HG02970 (cell line): Measurements from ENCODE around the gene COG8.

Source experiments
- ATAC-seq: cut with Tn5 transposase; IDR thresholded peaks from one replicate; pipeline ENCODE4 v1.9.1; 2021; ENCODE audit warnings: mild to moderate bottlenecking, moderate library complexity, moderate number of reproducible peaks; ENCODE audit not compliant: unreplicated experiment, low FRiP score

Gene COG8

DNA sequence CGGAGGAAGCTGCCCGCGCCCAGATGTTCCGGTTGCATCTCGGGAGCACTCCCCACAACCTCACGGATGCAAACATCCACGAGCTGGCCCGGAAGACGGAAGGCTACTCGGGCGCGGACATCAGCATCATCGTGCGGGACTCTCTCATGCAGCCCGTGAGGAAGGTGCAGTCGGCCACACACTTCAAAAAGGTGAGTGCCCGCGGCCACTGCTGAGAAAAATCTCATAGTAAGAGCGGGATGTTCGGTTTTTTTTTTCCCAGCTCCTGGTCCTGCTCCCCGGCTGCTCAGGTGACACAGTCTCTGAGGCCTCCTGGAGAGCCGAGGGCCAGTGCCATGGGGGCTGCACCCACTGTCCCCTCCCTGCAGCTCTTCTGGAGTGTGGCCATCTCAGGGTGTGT lies 18.3 kb downstream of the COG8 start:
- ATAC-seq, result no peak

DNA sequence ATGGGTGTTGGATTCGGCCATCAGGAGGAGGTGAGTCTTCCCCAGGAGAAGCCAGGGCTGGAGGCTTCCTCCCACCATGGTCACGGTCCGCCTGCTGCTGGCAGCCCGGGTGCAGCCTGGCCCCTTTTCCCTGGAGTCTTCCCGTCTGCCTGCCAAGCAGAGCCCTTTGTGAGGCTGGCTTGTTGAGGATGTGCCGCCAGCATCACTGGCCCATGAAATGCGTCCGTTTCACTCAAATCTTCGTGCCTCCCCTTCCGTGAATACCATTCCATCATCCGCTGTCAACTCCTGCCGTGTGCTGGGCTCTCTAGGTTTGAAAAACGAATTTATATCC lies 18.7 kb downstream of the COG8 start:
- ATAC-seq, result no peak

DNA sequence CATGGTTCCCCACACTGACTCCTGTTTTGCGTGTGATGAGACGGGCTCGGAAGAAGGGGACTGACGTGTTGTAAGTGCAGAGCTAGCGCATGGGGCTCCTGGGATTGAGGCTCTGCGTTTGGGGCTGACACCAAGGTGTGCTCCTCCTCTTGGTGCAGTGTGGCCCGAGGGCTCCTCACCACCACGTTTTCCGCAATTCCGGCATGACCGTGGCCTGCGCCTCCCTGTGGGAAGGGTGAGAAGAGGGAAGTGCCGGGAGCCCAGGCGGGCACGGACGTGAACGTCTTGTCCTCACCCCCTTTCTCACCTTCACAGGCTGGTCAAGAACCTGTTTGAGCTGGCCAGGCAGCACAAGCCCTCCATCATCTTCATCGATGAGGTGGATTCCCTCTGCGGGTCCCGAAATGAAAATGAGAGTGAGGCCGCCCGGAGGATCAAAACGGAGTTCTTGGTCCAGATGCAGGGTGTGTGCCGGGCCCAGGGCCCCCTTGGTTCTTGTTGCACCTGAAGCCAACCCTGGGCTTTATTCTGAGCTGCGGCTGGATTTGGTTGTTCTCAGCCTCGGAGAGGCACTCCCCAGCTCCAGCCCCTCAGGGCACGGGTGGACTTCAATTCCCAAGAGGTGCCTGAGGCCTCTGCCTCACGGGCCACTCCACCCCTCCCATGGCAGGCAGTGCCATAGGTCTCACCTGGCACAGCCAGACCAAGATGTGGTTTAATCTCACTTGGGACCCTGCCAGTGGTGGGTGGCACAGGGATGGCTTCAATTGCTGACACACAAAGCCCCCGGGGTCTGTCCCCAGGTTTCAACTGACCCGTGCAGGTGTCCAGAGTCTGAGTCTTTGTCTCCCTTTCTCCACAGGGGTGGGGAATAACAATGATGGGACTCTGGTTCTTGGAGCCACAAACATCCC lies 19.3 kb downstream of the COG8 start:
- ATAC-seq, result no peak

DNA sequence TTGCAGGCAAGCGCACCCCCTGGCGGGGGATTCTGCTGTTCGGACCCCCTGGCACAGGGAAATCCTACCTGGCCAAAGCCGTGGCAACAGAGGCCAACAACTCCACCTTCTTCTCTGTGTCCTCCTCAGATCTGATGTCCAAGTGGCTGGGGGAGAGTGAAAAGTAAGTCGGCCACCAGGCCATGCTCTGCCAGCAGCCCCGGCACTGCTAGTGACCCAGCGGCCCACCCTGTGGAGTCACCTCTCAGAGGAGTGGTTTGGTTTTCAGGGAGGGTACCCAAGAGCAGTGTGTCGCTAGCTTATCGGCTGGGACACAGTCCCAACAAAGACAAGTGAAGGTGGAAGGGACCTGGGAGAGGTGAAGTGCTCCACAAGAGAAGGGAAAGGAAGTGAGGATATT lies 20.0 kb downstream of the COG8 start:
- ATAC-seq, result no peak

DNA sequence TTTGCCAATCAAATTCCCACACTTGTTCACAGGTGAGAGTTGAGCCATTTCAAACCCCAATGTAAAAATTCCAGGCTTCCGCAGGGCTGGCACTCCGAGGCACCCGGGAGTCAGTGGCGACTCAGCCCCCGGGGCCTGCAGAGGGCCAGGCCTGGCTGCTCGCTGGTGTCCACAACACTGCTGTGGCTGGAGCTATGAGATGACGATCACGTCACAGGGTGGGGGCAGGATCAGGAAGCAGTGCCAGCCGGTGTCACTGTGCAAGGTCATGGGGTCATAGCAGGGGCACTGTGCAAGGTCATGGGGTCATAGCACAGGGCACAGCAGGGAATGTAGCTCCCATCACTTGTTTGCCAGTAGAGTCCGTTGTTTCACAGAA lies 20.5 kb downstream of the COG8 start:
- no peak for ATAC-seq

DNA sequence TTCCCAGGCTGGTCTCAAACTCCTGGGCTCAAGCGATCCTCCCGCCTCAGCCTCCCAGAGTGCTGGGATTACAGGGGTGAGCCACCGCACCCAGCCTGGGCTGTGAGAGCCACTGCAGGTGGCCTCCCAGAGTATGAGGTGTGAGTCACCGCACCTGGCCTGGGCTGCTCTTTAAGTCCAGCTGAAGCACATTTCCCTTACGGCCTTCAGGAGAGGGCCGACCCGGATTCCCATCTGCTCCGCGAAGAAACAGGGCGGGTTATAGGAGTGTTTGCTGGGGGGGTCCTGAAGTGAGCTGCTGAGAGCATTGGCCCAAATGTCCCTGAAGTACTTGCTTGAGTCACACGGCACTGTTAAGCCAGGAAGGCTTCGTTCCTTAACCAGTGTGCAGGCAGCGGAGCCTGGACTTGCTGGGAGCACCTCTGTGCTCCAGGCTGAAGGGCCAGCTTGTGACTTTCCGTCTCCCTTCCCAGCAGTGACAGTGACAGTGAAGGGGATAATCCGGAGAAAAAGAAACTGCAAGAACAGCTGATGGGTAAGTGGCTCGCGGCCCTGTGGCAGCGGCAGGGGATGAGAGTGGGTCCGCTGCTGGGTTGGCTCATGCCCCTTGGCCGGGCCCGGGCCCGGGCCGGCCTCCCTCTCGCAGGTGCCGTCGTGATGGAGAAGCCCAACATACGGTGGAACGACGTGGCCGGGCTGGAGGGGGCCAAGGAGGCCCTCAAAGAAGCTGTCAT lies 21.0 kb downstream of the COG8 start:
- ATAC-seq, result no peak

DNA sequence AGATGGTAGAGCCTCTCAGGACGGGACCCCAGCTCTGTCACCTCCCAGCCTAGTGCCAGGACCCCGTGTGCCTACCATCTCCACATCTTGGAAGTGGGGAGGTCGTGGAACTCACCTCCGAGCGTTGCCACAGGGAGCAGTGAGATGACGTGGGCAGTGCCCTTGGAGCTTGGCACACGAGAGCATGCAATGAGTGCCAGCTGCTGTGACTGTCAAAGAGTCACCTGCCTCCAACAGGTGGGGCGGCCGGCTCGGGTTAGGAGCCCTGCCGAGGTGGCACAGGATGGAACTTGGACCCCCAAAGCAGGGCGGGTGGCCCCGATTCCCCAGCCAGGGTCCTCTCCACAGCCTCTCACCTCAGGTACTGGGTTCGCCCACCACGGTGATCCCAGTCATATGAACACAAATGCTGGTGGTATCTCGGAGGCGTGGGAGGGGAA lies 22.7 kb downstream of the COG8 start:
- no peak for ATAC-seq

DNA sequence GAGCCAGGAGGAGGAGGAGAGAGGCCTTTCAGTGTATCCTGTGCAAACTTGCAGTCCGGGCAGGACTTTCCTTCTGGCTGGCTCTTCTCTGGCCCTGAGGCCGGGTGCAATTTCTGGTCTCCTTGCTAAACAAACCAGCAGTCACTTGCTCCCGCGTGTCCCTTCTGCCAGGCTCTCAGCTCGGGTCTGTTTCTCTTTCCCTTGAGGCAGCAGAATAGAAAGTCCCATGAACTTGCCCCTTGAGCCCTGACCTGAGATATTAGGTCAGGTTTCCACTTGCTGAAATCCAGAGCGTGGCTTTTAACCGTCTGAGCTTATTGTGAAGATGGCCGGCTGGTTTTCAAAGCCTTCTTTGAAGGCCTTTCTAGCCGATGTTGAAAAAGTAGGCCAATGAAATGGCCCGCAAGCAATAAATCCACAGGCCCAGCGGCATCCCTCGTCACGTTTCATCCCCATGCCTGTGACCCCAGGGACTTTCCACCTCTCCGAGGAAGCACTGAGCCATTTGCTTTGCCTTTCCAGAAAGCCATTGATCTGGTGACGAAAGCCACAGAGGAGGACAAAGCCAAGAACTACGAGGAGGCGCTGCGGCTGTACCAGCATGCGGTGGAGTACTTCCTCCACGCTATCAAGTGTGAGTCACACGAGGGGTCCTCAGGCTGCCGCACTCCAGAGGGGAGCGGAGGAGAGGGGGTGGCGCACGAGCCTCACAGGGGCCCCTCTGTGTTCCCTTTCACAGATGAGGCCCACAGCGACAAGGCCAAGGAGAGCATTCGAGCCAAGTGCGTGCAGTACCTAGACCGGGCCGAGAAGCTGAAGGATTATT lies 23.7 kb downstream of the COG8 start:
- ATAC-seq, result no peak

DNA sequence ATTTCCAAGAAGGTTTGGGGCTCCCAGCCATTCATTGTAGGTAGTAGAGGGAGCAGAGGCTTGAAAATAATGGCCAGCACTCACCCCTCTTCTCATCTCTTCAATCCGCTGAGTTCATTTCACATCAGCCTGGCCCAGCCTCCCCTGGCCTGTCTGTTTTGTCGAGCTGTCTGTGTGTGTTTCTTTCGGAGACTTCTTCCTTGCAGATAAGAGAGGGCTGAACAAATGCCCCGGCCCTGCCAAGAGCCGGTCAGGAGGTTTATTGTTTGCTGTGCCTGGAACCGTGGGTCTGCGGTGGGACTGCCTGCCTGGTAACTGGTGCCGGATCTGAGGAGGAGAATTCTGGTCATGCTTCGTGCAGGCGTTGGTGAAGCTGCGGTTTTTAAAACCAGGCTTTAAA lies 24.8 kb downstream of the COG8 start:
- no peak for ATAC-seq

DNA sequence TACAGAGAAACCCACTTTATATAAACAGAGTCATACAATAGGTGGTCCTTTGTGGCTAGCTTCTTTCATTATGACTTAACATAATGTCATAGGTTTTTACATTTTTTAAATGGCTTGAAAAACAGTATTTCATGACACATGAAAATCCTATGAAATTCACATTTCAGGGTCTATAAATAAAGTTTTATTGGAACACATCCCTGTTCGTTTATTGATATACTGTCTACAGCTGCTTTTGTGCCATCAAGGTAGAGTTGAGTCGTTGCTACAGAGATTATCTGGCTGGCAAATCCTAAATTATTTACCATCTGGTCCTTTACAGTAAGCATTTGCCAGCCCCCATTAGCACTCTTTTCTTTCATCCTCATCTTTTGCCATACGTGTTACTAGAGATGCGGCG lies 25.9 kb downstream of the COG8 start:
- ATAC-seq, result no peak

DNA sequence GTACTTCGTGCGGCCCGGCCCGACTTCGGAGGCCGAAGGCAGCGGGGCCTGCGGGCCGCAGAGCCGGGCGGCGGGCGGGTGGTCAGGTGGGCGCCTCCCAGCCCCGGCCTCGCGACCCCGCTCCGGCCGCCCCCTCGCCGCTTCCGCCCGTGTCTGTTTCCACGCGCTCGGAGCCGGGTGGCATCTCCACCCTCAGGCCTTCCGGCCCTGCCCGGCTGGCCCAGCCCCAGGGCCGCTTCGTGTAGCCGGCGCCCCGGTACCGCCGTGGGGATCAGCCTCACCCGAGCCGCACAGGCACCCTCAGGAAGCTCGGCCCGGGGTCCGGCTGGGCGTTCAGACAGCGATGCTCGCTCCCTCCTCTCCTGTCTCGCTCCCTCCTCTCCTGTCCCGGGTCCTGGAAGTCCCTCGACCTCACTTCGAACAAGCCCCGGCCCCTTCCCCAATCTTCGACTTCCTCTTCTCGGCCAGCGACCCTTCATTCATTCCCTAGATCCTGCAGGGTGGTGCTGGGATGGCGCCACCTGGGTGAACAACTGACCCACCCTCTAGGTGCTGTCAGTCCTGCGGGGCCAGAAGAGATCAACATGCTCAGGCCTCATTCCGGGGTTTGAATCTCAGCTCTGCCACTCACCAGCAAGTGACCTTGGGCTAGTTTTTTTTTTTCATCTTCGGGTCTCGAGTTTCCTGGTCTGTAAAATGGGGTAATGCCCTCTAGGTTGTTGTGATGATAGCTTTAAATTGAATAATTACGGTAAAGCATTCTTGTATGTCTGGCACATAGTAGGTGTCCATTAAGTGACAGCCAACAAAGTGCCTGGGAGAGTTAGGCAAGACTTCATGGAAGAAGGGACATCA lies 27.6 kb downstream of the COG8 start:
- ATAC-seq, result peak; percentile 35

DNA sequence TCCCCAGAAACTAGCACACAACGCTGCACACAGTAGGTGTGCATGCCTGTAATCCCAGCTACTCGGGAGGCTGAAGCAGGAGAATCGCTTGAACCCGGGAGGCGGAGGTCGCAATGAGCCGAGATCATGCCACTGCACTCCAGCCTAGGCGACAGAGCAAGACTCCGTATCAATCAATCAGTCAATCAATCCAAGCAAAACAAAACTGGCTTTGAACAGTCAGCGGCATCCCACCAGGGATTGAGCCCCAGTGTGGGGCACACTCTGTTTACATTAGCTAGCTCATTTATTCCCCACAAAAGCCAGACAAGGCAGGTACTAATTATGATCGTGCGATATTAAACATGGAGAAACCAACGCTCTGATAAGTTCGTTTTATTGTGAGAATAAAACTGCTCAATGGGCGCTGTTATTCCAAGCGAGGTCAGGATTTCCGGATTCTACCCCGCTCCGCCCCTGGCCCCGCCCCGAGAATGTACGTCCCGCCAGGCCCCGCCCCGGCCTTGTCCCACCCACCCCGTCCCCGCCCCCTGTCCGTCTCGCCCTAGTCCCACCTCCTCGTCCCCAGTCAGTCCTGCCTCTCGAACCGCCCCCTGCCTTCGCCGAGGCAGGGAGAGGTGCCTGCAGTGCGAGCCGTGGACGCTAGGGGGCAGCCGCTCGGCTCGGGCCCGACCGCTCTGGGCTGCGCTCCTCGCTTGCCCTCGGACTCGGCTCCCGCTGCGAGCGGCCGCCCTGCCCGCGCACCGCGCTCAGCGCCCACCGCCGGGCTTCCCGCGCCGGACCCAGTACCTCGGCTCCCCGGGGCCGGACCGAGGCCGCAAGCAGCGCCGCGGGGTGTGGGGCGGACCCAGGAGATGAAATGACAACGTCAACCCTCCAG lies 28.5 kb downstream of the COG8 start, which contains the start of gene VPS4A:
Gene VPS4A (plus strand): TSS at position 698 of the 880 bp plus-strand sequence. CDS start 162 bp downstream, at position 860.
- ATAC-seq, result peak; percentile 90

DNA sequence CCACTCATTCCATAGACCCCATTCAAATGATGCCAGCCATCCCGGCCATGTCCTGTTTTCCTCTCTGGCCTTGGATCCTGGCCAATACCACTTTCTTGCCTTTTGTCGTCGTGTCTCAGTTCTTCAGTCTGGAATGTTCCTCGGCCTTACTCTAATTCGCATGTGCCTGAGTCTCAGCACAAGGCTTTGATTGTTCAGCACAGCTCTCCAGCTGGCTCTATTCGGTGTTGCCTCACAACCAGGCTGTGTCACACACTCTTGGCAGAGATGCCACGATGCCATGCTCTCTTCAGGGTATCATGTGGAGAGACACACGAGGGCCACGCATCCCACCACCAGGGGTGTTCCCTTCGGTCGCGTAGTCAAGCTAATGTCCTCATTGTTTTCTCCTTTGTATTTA lies 30.0 kb downstream of the COG8 start:
- ATAC-seq, result no peak

DNA sequence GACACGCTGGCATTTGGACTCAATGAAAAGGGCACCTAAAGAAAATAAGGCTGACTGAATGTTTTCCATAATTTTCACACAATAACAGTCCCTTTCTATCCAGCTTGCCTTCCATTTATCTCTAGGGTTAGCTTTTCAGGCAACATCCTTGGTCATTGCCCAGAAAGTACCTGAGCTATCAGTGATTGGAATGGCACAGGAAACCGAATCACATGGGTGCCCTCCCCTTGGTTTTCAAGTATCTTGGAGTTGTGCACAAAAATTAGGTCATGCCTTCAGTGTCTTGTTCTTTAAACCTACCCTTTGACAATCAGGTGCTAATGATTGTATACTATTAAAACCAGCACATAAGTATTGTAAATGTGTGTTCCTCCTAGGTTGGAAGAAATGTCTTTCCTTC lies 31.5 kb downstream of the COG8 start:
- no peak for ATAC-seq

DNA sequence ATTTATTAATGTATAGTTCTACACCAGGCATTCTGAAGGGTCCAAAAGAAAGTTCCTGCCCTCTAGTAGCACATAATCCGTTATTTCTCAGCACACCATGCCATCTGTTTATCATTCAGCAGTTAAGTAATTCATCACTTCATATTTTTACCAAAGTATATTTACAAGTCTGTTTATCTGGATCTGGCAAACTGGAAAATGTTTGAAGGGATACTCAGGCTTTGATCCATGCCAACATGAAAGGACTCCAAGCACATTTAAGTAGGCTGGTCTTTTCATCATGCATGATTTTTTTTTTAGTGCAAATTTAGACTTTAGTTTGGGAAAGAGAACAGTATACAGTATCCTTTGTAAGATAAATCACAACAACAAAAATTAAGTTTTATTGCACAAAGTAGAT lies 32.3 kb downstream of the COG8 start:
- no peak for ATAC-seq

DNA sequence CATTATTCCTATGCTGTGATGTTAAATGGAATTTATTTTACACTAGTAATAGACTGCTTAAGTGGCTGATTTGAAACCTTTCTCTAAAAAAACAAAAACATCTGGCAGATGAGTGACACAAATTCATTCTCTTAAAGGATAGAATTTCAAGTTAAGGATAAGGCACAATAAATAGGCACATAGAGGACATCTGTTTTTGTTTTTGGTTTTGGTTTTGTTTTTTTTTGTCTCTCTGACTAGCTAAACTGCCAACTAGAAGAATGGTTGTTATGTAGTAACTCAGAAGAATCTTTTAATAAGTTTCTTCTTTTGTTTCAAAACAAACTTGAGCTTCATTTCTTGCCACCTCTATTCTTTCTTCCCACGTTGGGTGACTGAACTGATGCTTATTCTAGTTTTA lies 33.3 kb downstream of the COG8 start:
- no peak for ATAC-seq

DNA sequence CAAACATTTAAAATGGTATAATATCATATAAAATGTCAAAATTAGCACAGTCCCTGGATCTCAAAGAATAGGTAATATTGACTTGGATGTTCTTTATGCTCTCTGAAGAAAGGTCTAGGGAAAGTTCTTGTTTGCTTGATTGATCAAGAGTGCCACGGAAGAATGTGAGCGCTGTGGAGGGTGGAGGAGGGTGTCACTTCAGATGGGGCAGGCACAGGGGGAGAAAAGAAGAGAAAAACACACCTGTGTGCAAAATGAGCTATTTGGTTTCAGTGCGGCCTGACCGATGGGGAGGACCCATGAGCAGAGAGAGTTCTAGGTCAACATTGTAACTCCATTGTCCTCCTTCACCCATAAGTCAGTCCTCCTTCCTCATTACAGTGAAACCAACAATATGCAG lies 37.1 kb downstream of the COG8 start:
- no peak for ATAC-seq

DNA sequence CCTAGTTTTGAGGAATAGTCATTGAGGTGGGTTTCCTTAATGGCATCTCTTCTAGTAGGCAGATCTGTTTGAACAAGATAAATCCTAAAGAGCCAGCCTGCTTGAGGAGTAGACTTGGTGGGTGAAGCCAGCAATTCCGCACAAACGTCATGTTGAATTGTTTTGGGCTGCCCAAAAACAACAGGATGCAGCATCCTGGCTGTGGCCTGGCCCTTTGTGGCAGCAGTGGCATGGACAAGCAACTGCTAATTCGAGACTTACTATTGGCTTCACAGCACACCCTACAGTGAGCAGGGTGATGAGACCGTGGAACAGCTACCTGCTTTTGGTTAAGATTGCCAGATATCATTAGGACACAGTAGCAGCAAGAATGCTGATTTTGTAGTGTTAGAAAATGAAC lies 37.5 kb downstream of the COG8 start:
- no peak for ATAC-seq

DNA sequence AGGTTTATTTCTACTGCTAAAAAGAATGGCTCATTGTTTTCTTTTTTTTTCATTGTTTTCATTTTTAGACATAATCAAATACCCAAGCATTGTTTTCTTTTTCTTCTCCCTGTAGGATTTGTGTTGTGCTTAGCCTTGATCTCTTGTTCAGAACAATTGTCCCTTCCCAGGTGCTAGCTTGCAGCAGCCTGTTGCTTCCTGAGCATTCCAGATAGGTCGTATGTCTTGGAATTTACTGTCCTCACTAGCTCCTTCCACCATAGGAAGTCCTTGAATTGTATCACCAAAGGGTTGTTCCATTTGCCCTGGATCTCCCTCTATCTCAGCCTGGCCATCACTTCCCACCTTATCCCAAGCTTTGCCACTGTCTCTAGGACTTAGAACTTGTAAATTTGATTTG lies 38.2 kb downstream of the COG8 start:
- no peak for ATAC-seq
